Stimulated activated CD4-positive, alpha-beta T cell treated with anti-CD3 and anti-CD28 coated beads, Interleukin-12 subunit alpha, Interleukin-12 subunit beta, amount 100 ng/mL, for 48 hours (primary cell): ENCODE data around the gene SPAG9.

ENCODE experiments used
- DNase-seq, 3 donors: peaks; one replicate each; pipeline ENCODE4 v3.0.0-alpha.2; 2020; ENCODE audit warnings: low read depth in 2 of 3, low spot score in 1 of 3

Gene SPAG9

GRCh38 chr17:50939795-50940684, 180.6 kb downstream of the SPAG9 start:
- no peak for DNase-seq

GRCh38 chr17:50939542-50939794, 181.2 kb downstream of the SPAG9 start:
- DNase-seq = no peak

DNA sequence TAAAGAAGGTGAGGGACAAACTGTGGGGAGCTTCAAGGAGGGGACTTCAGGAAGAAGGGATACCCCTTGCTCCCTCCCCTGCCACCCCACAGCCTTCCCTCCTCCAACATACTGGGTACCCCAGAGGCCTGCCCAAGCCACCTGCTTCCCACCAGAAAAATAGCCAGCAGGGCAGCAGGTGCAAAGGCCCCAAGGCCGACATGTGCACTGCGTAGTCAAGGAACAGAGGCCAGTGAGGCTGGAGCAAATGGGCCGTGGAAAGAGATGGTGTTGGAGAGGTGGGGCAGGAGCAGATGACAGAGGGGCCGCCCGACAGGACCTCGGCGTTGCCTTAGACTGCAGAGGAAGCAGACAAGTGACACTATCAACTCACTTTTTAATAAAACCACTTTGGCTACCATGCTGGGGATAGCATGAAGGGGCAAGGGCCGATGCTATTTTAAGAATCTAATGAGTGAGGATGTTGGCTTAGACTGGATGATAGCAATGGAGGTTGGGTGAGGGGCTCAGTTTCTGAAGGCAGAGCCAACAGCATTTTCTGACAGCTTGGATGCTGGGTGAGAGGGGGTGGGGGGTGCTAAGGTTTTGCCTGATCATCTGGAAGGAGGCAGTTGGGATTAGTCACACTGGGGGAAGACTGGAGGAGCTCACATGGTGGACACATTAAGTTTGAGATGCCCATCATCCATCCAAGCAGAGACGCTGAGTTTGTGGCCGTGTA, 181.7 kb downstream of the SPAG9 start:
- no peak for DNase-seq

DNA sequence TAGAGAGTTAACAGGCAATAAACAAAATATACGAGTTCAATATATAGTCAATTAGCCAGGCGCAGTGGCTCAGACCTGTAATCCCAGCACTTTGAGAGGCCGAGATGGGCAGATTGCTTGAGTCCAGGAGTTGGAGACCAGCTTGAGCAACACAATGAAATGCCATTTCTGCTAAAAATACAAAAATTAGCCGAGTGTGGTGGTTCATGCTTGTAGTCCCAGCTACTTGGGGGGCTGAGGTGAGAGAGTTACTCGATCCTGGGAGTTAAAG, 184.7 kb downstream of the SPAG9 start:
- DNase-seq = no peak

- no peak for DNase-seq
Observed at GRCh38 chr17:50935221-50935995, 185.3 kb downstream of the SPAG9 start.

GRCh38 chr17:50934672-50935220, 185.9 kb downstream of the SPAG9 start:
- DNase-seq = no peak

DNA sequence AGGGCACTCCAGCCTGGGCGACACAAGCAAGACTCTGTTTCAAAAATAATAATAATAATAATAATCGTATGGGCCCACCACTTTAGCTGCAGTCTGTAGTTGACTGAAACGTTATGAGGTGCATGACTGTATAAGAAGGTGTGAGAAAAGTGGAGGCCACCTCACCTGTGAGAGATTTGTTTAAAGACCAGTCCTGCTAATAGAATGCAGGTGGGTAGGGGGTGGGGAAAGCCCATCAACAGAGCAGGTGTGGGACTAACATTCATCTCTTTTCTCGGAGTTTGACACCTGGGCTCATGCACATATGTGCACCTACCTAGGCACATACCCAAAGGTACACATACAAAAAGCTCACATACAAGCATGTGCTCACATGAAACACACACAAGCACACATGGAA, 186.5 kb downstream of the SPAG9 start:
- no peak for DNase-seq

- DNase-seq = peak in 2 of 3 donors; percentile 20 to 27
Observed at GRCh38 chr17:50931144-50931908, 189.3 kb downstream of the SPAG9 start.

DNA sequence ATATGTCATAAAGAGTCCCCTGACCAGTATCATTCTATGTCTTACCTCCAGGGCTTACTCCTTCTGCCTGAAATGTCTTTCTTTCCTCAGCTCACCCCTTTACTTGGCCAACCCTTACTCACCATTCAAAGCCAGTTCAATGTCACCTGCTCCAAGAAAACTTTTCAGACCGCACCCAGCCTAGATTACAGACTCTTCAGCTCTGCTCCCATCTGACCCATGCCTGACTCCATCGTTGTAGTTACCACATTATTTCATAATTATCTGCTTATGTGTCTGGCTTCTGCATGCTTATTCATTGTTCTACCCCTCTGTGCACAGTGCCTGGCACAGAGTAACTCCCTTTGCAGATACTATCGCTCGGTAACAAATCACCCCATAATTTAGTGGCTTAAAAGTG, 192.0 kb downstream of the SPAG9 start:
- DNase-seq = no peak

DNA sequence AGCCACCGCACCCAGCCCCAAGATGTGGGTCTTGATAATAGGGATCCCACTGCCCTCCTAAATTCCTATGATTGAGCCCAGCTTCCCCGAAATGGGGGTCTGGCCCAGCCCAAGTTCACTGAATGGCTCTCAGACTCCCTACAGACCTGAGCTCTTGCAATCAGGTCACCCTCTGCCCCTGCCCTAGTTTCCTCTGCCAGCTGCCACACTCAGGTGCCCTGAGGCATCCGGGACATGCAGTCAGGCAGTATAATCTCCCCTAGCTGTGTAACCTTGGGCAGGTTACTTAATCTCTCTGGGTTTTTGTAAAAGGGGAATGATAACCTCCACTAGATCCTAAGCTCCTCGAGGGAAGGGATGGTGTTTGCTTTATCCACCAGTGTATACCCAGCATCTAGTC, 193.4 kb downstream of the SPAG9 start:
- DNase-seq = no peak

DNA sequence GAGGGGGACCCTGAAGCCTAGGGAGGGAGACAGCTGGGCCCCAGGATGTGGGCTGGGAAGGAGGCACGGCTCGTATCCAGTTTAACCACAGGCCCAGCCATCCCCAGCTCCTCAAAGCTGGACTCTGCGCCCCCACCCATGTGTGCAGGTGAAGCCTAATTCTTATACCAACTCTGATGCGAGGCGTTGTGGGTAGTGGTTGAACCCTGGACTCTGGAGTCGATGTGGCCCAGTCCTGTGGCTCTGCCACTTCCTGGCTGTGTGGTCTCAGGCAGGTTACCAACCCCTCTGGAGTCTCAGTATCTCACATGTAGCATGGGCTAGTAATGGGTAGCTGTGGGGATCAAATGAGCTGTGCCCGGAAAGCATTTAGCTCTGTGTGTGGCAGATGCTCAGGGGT, 194.1 kb downstream of the SPAG9 start:
- DNase-seq = no peak

GRCh38 chr17:50925296-50925891, 195.3 kb downstream of the SPAG9 start:
- no peak for DNase-seq

- no peak for DNase-seq
Observed at GRCh38 chr17:50924800-50925199, 195.9 kb downstream of the SPAG9 start.

- no peak for DNase-seq
Observed at GRCh38 chr17:50924300-50924699, 196.4 kb downstream of the SPAG9 start.

DNA sequence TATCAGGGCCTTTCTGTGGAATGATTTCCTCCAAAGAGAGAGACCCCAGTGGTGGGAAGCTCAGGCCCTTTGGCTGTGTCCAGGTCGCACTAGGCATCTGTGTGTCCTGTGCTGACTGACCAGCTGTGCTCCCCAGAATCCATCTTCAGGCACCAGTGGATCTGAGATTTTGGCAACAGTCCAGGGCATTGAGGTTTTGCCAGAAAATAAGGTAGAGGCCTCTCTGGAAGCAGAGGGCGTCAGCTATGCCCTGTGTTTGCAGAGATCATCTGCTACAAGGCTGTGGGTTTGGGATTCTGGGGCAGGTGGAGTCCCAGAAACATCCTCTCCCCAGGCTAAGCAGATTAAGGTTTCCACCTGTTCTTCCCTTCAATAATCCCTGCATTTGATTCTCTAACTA, 197.1 kb downstream of the SPAG9 start:
- no peak for DNase-seq

DNA sequence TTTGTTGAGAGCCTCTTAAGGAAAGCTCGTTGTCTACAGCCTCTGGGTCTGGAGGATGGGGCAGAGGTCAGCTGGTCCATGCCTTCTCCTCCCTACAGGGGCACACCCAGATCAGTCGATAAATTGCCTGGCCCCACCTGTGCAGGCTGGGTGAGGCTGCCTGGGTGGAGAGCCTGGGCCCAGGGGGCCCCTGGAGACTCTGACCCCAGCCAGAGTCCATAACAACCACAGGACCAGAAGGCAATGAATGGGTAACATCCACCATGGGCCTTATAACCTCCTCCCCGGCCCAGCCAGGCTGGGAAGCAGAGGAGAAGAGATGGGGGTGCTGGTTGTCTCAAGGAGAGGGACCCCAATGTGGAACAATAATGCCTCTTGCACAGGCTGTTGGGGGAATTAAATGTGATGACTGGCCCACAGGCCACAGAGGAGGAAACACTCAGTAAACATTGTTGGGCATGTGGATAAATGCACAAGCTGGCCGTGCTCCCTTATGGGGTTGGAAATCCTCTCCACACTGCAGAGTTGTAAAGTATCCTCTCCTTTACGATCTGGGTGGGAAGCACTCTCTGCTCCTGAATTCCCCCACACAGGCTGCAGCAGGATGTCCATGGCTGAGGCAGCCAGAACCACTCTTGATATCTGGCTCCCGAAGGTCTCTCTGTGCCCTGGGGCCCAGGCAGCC, 197.8 kb downstream of the SPAG9 start:
- DNase-seq = no peak

DNA sequence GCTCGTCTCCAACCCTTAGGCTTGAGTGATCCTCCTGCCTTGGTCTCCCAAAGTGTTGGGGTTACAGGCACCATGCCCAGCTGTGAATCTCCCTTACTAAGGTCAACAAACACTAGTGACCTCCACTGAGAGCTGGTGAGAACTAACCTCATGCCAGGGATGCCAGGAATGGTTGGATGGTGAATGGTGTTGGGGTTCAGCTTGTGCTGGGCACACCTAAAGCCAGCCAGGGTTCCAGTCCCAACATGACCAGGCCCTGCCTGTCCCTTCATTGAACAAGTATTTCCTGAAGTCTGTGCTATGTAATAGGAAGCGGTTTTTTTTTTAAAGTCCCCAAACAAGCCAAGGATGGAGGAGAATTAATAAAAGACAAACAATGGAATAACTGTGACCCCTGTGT, 198.6 kb downstream of the SPAG9 start:
- DNase-seq = no peak

- no peak for DNase-seq
Observed at GRCh38 chr17:50920891-50921586, 199.6 kb downstream of the SPAG9 start.

DNA sequence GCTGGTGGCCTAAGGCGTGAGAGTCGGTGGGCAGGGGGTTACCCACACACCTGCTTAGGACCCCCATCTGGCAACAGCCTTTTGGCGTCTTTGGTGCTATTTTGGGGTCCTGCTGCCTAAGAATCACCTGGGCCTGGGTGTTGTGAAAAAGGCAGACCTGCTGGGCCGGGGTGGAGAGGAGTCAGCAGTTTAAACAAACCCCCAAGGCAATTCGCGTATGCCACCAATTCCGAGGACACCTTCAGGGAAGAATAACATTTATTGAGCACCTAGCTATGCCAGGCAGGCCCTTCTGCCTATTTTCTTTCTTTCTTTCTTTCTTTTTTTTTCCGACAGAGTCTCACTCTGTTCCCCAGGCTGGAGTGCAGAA, 200.6 kb downstream of the SPAG9 start:
- no peak for DNase-seq
